Measurements from ENCODE around the gene ING5.
"Not testable (repeated sequence)": the region's sequence is repeated elsewhere in the genome, so short reads cannot be mapped to it uniquely, and the experiment has no call there.

Gene ING5

GRCh38 chr2:241720099-241720498, 18.3 kb downstream of the ING5 start:
- no peak for FAIRE-seq

- no peak for FAIRE-seq
Observed at GRCh38 chr2:241720560-241720959, 18.7 kb downstream of the ING5 start.

- FAIRE-seq: no peak
Observed at GRCh38 chr2:241721852-241722251, 20.0 kb downstream of the ING5 start.

- no peak for FAIRE-seq
Observed at GRCh38 chr2:241722896-241723454, 21.1 kb downstream of the ING5 start.

GRCh38 chr2:241724259-241724974, 22.6 kb downstream of the ING5 start:
- no peak for FAIRE-seq

GRCh38 chr2:241724975-241725870, 23.4 kb downstream of the ING5 start:
- no peak for FAIRE-seq

- no peak for FAIRE-seq
Observed at GRCh38 chr2:241726459-241726858, 24.6 kb downstream of the ING5 start.

- no peak for FAIRE-seq
Observed at GRCh38 chr2:241728000-241728399, 26.2 kb downstream of the ING5 start.

- FAIRE-seq: no peak
Observed at GRCh38 chr2:241728627-241729026, 26.8 kb downstream of the ING5 start.

GRCh38 chr2:241729868-241730267, 28.0 kb downstream of the ING5 start:
- no peak for FAIRE-seq

GRCh38 chr2:241730671-241731293, 28.9 kb downstream of the ING5 start:
- no peak for FAIRE-seq

- FAIRE-seq: not testable (repeated sequence)
Observed at GRCh38 chr2:241732513-241733186, 30.8 kb downstream of the ING5 start.

GRCh38 chr2:241733391-241734207, 31.8 kb downstream of the ING5 start:
- no peak for FAIRE-seq

- FAIRE-seq: no peak
Observed at GRCh38 chr2:241734208-241734466, 32.3 kb downstream of the ING5 start.

- FAIRE-seq: no peak
Observed at GRCh38 chr2:241734467-241735208, 32.8 kb downstream of the ING5 start, which contains the start of gene D2HGDH. Gene D2HGDH, plus strand, starts transcription at chr2:241734630. Its CDS starts 595 bp downstream, at chr2:241735225.

GRCh38 chr2:241736111-241736510, 34.3 kb downstream of the ING5 start:
- no peak for FAIRE-seq

GRCh38 chr2:241738040-241738686, 36.3 kb downstream of the ING5 start:
- FAIRE-seq: no peak

- FAIRE-seq: no peak
Observed at GRCh38 chr2:241739177-241739576, 37.3 kb downstream of the ING5 start.

GRCh38 chr2:241739651-241740050, 37.8 kb downstream of the ING5 start:
- no peak for FAIRE-seq

GRCh38 chr2:241741016-241741415, 39.2 kb downstream of the ING5 start:
- FAIRE-seq: no peak

Data from TTC549 (cell line).